ENCODE data around the gene NPBWR2. TPM values are rescaled to one million over a fixed set of nuclear protein-coding genes. Genes with fewer than 3 reads are reported as not detected.

NPBWR2 gene
- total RNA-seq, 1 donor from 2014 or later = not detected

DNA sequence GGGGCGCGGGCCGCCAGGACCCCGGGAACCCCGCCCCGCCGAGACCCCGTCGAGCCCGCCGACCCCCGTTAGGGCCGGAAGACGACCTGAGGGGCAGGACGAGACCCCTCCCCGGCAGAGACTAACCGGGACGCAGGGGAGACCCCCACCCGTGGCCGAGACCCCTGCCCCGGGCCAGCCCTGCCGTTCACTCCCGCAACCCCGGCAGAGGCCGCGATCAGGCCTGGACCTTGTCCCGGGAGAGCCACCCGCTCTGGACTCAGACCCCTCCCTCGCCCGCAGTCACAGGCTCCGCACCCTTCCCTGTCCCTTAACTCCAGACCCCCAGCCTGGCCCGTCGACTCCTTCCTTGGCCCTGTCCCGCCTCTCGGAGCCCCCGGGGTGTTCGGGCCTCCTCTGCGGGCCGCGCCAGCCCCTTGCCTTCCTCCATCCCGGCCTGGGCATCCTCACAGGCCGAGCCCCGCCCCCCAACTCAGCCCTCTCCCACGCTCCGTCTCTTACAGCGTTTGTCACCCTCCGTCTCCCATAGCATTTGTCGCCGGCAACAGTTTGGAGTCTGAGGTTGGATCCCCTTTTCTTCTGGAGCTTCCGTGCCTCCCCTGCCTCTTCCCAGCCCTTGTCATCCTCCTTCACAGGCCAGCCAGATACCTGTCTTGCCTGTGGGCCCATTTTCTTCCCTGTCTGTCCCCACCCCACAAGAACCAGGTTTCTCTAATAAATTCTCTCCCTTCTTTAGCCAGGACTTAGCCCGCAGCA, 43.8 kb downstream of the NPBWR2 start:
- no peak for DNase-seq (ENCODE audit: extremely low read depth, low read depth, low spot score)

- peak; percentile 66 for DNase-seq (ENCODE audit: extremely low read depth, low read depth, low spot score)
These were observed 44.6 kb downstream of the NPBWR2 start, which contains the start of gene TCEA2 for GRCh38 chr20:64062596-64063388. Gene TCEA2 (plus strand): TSS chr20:64063198. CDS start chr20:64063313, 115 bp downstream.

DNA sequence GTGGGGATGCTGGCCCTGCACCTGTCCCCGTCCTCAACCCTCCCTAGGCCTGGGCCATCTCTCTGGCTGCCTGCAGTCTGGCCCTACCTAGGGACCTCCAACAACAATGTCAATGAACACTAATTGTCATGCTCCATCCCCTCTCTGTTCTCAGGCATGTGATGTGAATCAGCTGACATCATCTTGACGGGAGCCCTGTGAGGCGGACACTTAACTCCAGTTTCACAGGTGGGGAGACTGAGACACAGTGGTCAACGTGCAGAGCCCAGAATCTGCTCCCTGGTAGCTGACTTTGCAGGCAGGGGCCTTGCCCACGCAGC, 45.1 kb downstream of the NPBWR2 start:
- DNase-seq (ENCODE audit: extremely low read depth, low read depth, low spot score) = no peak

DNA sequence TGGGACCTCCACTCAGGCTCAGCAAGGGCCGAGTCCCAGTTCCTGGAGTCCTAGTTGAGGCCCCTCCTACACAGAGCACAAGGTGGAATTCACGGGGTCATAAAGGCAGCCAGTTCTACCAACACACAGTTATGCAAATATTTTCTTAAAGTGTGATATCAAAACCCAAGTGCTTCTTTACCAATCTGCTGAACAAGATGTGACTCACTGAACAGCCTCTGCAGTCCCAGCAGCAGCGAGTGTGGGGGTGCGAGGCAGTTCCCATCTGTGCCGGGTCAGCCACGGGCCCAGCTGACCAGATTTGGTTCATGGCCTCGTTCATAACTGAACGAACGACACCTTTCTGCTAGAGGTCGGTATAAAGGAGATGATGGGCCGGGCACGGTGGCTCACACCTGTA, 48.8 kb downstream of the NPBWR2 start:
- DNase-seq (ENCODE audit: extremely low read depth, low read depth, low spot score) = no peak

GRCh38 chr20:64057628-64058498, 49.5 kb downstream of the NPBWR2 start:
- DNase-seq (ENCODE audit: extremely low read depth, low read depth, low spot score) = no peak

GRCh38 chr20:64056889-64057627, 50.3 kb downstream of the NPBWR2 start:
- DNase-seq (ENCODE audit: extremely low read depth, low read depth, low spot score) = no peak

- DNase-seq (ENCODE audit: extremely low read depth, low read depth, low spot score) = no peak
These were observed 50.8 kb downstream of the NPBWR2 start for GRCh38 chr20:64056639-64056888.

DNA sequence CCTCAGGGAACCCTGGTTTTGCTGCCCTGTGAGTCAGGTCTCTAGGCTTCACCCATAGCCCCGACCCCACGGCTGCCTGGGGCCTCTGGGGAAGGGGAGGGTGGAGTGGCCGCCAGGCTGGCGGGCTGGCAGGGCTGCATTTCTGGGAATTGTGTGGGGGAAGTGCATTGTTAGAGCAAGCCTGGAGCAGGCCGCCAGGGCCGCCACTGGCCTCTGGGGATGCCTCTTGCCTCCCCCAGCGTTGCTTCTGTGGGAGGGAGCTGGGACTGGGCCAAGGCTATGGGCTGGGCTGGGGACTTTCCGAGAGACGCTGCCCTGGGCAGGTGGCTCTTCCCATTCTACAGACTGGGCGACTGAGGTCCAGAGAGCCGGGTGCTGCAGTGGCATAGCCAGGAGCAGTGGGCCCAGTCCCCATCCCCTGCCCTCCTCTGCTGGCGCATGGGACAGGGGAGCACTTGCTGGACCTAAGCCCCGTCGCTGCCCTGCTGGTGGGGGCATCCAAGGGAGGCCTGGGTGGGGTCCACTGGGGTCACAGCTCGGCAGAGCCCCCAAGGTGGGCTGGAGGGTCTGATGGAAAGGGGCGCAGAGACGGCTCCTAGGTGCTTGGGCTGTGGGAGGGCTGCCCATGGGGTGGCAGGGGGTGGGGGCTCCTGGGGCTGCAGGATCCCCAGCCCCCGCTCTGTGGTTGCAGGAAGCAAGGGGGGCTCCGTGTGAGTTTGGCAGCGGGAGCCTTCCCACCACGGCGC, 51.3 kb downstream of the NPBWR2 start:
- DNase-seq (ENCODE audit: extremely low read depth, low read depth, low spot score) = no peak

DNA sequence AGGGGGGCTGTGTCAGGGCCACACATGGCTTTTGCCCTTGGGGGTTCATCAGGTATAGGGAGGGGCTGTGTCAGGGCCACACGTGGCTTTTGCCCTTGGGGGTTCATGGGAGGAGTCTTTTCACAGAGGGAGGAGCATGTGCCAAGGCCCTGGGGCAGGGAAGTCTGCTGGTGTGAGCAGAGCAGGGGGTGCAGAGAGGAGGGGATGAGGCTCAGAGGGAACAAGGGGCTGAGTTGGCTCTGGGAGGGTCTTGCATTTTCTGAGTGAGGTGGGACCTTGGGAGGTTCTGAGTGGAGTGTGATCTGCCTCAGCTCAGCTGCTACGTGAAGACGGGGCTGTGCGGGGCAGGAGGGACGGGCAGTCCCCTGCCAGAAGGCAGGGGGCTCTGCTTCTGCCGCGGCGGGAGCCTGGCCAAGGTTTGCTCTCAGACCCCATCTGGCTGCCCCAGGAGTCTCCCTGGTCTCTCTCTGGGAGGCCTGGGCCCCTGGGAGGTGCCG, 51.9 kb downstream of the NPBWR2 start:
- no peak for DNase-seq (ENCODE audit: extremely low read depth, low read depth, low spot score)

DNA sequence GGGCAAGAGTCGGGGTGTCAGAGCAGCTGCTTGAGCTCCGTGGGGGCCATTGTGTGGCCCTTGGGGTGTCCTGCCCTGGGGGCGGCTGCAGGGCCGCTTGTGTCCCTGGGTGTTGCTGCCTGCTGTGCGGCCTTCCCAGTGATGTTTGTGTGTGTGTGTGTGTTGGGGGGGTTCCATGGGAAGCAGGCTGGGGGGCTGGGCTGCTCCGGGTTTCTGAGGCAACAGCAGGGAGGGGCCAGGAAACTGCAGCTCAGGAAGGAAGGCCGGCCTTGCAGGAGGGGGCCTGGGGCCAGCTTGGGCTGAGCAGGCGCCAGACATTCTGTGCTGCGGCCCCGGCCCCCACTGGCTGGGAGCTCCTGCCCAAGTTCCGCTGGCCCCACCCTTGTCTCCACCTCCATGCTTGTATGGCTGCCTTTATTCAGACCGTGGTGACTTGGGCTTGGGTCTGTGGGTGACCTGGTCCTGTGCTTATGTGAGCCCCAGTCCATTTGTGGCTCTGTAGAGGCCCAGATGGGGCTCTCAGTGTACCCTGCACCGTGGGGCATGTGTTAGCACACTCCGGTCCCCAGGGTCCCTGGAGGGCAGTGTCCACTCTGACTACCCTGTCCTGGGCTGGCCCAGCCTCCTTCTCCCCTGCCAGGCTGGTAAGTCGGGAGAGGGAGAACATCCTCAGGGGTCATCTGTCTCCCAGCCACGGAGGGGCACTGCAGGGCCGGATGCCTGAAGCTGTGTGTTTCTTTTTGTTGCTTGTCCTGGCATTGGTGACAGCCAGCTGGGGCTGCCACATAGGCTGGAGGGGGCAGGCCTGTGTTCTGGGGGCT, 53.3 kb downstream of the NPBWR2 start:
- no peak for DNase-seq (ENCODE audit: extremely low read depth, low read depth, low spot score)

Other genes starting within 250 kb of the NPBWR2 start
- not detected in 2 replicates for gene ABHD16B, start 246.1 kb downstream of the NPBWR2 start, total RNA-seq
- 189 and 209 TPM in 2 replicates for gene TPD52L2, start 242.3 kb downstream of the NPBWR2 start, total RNA-seq
- gene DNAJC5, start 212.4 kb downstream of the NPBWR2 start, total RNA-seq = 78.2 and 79.4 TPM in 2 replicates
- 28.3 and 45.4 TPM in 2 replicates for gene UCKL1, start 151.1 kb downstream of the NPBWR2 start, total RNA-seq
- gene ZNF512B, start 137.6 kb downstream of the NPBWR2 start, total RNA-seq = 15.9 and 24.3 TPM in 2 replicates
- gene SAMD10, start 127.9 kb downstream of the NPBWR2 start, total RNA-seq = 6.2 and 8.3 TPM in 2 replicates
- gene PRPF6, start 126.4 kb downstream of the NPBWR2 start, total RNA-seq = 63.2 and 64.3 TPM in 2 replicates
- gene C20orf204, start 71.4 kb downstream of the NPBWR2 start, total RNA-seq = 1.2 and 6.8 TPM in 2 replicates
- gene SOX18, start 57.9 kb downstream of the NPBWR2 start, total RNA-seq = 31.8 and 102 TPM in 2 replicates
- 34.5 and 61.0 TPM in 2 replicates for gene TCEA2, start 44.4 kb downstream of the NPBWR2 start, total RNA-seq
- gene RGS19, start 28.0 kb downstream of the NPBWR2 start, total RNA-seq = 32.6 and 40.3 TPM in 2 replicates
- 2.7 and 4.5 TPM in 2 replicates for gene OPRL1, start 27.5 kb downstream of the NPBWR2 start, total RNA-seq
- gene LKAAEAR1, start 23.2 kb downstream of the NPBWR2 start, total RNA-seq = 1.2 TPM in 1 of 2 replicates, not detected in the other
- not detected in 2 replicates for gene MYT1, start 56.9 kb upstream of the NPBWR2 start, total RNA-seq
- gene PCMTD2, start 148.2 kb upstream of the NPBWR2 start, total RNA-seq = 29.3 and 38.2 TPM in 2 replicates

All from glomerular endothelial cell (primary cell).